ENCODE results near the gene KRT78.
A peak's percentile ranks its signal among the peaks of the same experiment; 100 is the strongest.
"Not testable (repeated sequence)": the region's sequence is repeated elsewhere in the genome, so short reads cannot be mapped to it uniquely, and the experiment has no call there.

Gene KRT78

DNA sequence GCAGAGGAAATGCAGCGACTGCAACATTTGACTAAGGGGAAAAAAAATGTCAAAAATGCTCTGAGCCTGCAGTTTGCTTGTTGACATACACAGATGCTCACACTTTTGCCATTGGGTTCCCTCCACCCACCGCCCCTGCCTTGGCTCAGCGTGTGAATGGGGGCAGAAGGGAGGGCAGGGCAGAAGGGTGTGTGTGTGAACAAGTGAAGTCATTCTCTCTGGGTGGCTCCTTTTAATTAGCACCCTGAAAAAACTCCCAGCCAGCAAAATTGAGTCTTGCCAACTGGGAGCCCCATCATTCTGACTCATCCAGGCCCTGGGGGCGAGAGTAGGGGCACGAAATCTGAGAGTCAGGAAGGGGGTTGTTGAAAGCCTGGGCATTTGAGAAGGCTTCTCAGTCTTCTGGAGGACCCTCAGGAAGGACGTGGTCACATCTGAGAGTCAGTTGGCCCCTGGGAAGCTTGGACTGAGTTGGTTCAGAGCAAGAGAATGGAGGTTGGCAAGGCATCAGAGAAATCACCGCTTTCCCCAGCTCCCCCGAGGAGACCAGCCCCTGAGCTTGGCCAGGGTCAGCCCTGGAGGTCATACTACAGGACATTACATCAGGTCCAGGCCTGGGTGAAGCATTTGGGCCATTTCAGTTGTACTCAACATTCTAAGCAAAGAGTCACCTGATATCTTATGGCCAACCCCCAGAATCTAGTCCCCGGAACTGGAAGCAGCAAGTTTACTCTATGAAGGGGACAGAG lies 22.7 kb upstream of the KRT78 start:
- DNase-seq: no peak

DNA sequence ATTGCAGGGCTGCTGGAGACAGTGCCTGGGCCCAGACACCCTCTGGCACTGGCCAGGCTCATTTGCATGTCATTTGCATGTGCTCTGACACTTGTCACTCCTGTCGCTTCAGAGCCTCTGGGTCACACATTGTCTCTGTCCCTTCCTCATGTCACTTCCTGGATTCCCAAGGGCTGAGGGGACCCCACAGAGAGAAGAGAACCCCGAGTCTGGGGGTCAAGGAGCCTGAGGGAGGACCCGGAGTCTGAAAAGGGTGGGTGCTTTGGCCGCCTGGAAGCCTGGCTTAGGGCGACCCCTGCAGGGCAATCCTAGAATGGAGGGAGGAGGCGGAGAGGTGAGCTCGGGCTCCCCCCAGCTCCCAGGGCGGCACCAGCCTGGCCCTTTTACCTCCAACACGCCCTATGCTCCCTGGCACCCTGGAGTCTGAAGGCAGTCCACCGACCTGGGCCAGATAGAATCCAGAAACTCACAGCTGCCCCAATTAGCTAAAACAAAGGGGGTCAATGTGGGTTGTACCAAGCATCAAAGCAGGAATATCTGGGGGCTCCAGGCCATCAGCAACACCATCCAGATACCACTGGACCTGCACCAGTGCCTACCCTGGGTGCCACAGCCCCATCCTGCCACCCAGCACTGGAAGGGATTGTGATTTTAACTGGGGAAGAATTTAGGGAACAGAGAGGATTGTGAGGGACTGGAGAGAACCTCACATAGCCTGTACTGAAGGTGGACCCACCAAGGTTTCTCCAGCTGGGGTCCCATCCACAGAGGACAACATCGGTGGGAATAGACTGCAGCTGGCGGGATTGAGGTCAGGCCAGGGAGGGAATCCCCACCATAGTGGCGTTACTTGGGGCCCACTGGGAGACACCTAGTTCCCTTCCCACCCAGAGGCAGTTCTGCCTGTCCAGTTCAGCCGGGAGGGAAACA lies 21.8 kb upstream of the KRT78 start:
- peak; percentile 72 for DNase-seq

DNA sequence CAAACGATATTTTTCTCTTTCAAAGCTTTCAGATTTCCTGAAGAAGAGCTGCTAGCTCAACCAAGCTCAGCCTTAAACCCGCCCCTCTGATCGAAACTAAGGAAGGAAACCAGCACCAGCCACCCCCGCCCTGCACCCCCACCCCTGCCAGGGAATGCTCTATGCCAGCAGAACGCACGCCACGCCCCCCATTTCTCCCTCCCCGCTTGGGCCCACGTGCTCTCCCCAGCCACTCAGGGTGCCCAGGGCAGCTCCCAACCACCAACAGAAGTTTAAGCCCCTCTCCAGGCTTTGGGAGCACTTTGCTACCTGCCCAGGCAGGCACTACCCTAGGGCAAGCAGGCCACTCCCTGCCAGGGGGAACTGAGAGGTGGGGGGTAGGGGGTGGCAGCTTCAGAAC lies 18.8 kb upstream of the KRT78 start:
- no peak for DNase-seq

DNA sequence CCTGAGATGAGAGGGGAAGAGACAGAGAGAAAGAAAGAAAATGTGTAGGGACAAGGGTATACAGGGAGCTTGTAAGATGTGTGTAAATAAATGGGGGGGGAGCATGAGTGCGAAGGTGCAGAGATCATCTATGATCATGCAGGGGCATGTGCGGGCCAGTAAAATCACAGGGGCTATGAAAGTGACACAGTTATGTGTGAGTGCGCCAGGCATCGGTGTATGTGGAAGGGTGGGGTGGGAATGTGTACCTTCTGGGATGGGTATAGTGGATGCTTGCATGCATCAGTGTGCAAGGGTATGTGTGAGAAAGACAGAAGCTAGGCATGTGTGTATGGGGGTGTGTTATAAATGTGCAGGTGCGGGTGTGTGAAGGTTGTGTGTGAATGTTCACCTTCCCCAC lies 18.4 kb upstream of the KRT78 start:
- no peak for DNase-seq

DNA sequence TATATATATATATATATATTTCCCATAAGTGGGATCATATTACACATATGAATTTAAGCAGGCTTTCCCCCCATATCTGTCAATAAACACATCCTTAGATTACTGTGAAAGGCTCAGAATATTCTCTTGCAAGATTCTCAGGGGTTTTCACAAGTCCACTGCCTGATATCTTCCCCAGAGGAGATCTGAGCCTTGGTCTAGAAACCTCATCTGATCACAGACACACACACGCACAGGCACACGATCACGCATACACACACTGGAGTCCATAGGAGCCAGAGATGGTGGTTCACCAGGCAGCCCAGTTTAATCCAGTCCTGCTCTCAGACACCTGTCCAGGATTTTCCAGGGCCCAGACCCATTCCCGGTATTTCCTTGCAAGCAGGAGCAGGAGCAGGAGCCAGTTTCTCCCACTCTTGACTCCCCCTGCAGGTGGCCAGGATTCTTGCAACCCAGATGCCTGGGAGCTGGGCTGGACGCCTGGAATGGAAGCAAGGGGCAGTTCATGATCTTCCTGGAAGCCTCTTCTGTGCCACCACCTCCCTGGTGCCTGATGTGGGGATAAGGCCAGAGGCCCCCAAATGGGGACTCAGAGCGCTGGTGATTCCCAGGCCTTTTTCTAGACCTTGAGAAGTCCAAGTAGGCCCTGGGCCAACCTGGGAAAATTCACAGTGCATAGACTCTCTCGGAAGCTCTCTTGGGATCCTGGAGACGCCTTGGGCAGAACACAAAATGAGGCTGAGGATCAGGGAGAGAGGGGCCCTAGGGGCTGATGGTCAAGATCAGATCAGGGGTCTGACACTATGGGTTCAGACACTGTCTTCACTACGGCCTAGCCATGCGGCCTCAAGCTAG lies 16.5 kb upstream of the KRT78 start:
- peak; percentile 86 for DNase-seq

DNA sequence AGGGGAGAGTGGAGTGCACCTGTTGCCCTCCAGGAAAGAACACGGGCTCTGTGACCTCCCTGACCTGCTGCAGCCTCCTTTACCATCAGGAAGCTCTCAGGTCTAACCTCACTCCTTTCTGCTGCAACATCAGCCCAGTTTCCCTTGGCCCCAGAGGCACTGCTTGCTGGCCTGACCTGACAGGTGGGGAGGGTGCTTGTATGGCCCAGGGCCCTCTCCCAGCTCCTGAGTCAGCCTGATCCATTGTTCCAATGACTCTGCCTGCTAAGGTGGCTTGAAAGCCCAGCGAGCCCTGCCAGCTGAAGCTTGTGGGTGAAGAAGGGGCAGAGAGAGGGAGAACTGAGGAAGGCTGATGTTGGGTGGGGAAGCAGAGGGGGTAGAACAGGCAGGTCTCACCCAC lies 13.2 kb upstream of the KRT78 start:
- no peak for DNase-seq

DNA sequence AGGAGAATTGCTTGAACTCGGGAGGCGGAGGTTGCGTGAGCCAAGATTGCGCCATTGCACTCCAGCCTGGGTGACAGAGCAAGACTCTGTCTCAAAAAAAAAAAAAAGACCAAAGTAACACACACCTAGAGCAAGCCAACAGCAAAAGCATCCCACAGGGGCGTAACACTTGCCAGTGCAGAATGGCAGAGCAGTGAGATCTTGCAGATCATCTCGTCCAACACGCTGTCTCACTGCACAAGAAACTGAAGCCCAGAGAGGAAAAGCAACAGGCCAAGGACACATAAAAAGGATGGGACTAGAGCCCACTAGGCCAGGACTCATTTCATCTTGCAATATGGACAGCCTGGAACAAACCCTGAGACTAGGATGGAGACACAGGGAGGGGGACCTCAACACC lies 12.7 kb upstream of the KRT78 start:
- no peak for DNase-seq

DNA sequence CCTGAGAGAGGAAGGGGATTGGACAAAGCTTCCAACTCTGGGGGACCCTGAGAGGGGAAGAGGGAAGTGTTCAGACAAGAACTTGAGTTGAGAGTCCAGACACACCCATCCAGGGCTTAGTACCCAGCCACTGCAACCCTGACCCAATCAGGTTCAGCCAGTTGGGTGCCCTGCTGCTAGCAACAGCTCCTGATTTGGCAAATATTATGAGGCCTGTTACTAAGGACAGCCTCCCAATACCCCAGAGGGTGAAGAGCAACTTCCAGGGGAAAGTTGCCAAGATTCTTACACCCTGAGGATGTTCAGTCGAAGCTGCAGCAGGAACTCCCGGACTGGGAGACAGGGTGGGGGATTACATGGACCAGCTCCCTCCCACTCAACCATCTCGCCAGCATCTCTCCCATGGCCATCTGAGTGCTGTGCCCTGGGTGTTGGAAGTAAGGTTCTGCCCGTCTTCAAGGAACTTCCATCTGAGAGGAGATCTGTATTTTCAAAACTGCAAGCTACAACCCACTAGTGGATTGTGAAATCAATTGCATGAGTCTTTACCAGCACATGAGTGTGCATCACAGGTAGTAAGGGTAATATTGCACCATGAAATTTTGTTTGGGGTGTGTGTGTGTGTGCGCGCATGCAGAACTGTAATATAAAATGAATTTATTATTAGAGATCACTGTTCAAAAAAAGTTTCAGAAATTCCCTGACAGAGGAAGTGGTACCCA lies 11.5 kb upstream of the KRT78 start:
- no peak for DNase-seq

DNA sequence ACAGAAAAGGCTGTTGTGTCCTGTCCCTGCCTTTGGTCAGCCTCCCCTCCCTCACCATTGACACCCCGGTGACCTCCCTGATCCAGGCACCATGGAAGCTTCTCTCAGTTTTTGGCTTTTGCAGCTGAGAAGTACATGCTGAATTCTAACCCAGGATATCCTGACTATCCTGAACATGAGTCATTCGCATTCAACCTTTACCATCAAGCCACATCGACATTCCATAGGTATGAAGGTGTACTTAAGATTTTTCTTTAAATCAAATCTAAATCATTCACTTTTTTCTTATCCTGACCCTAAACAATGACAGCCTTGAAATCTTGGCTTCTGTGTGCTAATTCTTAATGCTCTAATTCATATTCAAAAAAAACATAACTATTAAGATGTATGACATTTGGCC lies 8.7 kb upstream of the KRT78 start:
- no peak for DNase-seq

DNA sequence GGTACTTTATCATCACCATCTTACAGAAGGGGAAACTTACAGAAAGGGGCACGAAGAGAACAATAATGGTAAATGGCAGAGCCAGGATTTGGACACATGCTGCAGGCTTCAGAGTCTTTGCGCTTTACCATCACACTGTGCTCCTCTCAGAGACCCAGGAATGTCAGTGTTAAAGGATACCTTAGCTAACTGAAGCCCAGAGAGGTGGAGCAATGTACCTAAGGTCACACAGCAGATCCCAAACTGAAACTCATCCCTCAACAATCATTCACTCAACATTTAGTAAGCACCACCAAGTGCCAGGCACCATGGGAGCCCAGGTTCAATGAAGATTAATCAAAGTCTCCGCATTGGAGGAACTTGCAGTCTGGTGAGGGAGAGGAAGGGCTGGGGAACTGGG lies 8.0 kb upstream of the KRT78 start:
- no peak for DNase-seq

DNA sequence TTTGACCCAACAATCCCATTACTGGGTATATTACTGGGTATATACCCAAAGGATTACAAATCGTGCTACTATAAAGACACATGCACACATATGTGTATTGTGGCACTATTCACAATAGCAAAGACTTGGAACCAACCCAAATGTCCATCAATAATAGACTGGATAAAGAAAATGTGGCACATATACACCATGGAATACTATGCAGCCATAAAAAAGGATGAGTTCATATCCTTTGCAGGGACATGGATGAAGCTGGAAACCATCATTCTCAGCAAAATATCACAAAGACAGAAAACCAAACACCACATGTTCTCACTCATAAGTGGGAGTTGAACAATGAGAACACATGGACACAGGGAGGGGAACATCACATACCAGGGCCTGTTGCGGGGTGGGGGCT lies 7.3 kb upstream of the KRT78 start:
- not testable (repeated sequence) for DNase-seq

DNA sequence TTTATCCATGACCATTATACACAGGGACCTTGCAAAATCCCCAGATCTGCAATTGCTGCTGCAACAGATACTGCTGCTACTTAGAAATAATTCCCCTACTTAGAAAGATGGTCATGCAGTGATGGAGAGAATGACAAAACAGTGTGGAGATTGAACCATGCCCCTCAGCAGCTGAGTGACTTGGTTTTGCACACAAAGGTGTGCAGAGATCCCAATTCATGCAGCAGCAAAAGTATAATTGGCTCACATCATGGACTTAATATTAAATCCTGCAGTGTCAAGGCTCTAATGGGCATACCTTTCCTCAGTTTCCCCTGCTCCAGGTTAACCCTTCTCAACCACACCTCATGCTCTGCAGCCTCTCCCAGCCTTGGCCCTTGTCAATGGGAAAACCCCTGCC lies 3.0 kb upstream of the KRT78 start:
- DNase-seq: no peak

DNA sequence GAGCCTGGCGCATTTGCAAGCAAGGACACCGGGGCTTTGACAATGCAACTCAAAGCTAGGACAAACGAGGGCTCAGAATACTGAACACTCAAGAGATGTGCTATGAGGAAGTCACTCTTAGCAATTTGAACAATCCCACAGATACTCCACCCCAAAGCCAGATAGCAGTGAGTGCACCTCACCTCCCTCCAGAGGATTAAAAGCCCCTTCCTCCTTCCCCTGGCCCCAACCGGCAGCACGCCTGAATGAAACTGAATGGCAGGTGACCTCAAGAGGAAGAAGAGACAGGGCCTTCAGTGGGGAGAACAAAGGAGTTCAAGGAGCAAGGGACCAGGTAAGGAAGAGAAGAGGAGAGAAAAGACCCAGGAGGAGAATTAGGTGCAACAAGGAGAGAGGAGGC lies 1.9 kb upstream of the KRT78 start:
- no peak for DNase-seq

DNA sequence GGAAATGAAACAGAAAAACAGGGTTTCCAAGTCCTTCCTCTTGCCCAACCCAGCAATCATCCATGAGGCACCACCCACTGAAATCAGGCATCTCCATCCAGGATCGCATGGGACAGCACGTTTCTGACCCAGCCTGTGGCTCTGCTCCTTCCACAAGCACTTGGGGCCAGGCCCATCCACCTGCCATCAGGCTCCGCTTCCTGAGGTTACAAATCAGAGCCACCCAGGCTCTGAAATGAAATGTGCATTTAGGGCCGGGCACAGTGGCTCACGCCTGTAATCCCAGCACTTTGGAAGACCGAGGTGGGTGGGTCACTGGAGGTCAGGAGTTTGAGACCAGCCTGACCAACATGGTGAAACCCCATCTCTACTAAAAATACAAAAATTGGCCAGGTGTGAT lies 717 bp upstream of the KRT78 start:
- DNase-seq: no peak

DNA sequence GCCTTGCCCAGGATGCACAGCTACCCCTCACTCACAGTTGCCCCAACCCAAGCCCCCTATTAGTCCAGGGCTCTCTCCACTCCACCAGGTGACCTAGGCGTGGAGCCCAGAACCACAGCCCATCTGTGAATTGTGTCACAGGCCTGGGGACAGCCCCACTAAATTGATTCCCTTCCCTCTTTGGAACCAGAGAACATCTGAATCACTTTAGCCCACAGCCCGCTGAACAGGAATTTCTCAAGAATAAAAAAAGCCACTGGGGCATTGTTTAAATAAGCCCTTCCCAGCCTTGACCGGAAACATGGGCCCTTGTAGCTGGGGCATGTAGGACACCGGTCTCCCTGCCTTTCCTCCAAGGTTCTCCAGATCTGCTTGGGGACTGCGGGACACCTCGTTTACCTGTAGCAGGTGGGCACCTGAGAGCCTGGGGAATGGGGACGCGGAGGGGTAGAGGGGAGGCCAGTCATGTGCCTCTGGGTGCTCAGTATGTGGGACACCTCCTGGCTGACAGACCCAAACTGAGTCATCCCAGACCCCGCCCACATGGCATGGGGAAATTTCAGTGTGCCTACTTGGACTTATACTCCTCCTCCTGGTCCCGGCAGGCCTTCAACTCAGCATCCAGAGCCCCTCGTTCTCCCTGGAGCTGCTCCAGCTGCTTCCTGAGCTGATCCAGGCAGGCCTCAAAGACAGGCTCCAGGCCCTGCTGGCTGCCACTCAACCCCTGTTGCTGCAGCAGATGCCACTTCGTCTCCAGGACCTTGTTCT lies 1.3 kb downstream of the KRT78 start:
- DNase-seq: no peak

DNA sequence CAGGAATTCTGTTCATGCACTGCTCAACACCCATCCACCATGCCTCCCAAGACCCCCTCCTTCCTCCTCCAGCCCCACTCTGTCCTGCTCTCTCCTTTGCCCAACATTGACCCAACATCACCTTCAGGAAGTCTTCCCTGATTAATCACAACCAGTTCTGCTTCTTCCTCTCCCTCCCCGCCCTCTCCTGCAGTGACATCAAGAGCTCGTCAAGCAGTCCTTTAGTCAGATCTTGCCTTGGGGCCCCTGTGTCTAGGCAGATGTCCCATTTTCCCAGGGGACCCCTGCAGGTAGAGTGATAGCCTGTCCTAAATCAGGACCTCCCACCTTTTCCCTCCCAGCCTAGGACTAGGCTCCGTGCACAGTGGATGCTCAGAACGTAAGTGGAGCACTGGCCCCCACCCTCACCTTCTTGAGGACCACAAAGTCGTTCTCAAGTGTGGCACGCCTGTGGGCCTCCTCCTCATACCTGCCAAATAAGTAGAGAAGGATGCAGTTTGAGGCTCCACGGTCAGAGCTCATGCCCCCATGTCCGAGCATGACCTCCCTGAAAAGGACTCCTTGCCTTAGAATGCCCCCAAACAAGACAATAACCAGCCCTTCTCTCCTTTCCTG lies 2.3 kb downstream of the KRT78 start:
- DNase-seq: no peak

DNA sequence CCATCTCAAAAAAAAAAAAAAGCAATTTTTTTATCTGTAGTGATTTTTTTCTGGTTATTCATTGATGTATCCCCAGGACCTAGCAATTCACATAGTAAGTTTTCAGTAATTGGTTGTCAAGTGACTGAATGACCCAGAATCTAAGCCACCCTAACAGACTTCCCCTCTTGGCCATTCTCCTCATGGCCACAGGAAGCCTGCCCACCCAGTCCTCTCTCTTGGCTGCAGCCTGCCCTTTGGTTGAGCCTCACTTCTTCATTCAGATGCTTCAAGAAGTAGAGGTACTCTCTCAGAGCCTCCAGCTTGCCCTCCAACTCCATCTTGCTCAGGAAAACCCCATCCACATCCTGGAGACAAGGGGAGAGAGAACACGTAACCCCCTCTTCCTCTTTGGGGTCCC lies 2.8 kb downstream of the KRT78 start:
- DNase-seq: no peak

DNA sequence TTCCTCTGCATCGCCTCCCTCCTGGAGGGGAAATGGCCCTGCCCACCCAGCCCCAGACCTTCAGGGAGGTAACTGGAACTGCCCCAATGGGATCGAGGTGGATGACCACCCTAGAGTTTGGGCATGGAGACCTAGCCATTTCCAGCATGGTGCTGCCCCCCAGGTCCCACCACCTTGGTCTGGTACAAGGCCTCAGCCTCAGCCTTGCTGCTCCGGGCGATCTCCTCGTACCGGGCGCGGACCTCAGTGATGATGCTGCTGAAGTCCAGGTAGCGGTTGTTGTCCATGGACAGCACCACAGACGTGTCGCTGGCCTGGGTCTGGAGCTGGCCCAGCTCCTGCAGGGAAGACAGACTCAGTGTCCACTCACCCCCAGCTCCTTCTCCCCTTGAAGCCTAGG lies 4.4 kb downstream of the KRT78 start:
- no peak for DNase-seq

DNA sequence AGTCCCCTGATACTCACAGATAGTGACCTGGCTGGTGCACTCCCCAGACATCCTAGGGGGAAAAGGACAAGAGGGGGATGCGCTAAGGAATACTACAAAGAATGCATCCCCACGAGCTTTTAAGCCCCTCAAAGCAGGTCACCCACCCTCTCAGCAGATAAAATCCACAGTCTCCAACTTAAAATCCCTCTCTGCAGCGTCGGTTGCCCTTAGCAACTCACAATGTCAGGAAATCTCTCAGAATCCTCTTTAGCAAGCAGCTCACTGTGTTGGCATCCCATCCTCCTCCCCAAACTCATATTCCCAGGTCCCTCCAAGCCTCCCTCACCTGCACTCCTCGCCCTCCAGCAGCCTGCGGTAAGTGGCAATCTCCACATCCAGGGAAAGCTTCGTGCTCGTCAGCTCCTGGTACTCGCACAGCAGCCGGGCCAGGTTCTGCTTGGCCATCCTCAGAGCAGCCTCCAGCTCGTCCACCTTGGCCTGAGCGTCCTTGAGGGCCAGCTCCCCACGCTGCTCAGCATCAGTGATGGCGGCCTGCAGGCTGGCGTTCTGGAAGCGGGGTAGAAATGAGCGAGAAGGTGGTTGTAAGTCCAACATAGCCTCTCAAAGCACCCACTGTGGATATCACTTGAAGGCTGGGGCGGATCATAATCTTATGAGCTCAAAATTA lies 9.2 kb downstream of the KRT78 start:
- no peak for DNase-seq

DNA sequence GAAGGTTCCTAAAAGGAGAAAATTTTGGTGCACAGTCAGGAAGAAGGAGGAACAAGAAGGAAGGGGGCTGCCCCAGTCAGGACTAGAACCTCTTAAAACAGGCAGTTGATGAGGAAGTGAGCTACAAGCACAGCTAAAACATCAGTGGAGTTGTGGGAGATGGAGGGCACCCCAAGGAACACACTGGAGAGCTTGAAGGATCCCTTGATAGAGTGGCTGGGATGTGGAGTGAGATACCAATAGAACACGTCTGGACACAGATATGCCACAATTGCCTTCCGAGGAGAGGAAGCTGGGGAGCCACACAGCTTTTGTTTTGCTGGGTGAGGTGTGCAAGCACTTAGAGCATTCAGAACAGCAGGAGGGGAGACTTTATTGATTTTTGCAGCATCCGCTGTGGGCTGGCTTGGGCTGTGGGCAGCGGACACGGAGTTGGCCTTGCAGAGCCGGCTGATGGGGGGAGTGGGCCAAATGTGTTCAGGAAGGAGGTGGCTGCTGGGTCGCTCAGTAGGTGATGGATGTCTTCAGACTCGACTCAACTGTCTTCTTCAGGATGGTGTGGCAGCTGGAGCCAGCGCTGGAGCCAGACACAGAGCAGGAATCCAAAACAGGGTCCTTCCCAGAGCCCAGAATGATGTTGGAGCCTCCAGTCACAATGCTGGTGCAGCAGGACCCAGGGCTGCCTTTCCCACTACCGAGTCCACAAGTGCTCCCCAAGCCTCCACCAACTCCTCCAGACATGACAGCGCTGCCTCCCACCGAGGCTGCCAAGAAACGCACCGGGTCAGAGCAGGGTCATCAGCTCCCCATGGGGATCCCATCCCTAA lies 10.0 kb downstream of the KRT78 start:
- no peak for DNase-seq
